DOHH2 (cell line): Measurements from ENCODE around the gene PLCD1.

ENCODE experiments used
- H3F3A ChIP-seq: fragments of 200-600 bp; sonication (generic), shearing (Covaris generic); 2 replicates; pipeline ENCODE4 v1.6.0; 2016; ENCODE audit warnings: antibody characterized with exemption, mild to moderate bottlenecking; ENCODE audit not compliant: control insufficient read depth, insufficient read depth
- H3K27ac ChIP-seq: fragments of 200-600 bp; sonication (generic); 2 replicates; pipeline ENCODE4 v1.5.1; 2014; ENCODE audit warnings: low read depth, mild to moderate bottlenecking, low read length, moderate library complexity
- H3K27me3 ChIP-seq: fragments of 200-600 bp; sonication (generic); 2 replicates; pipeline ENCODE4 v1.6.1; 2014; ENCODE audit warnings: mild to moderate bottlenecking, low read length, mixed read lengths; ENCODE audit not compliant: control insufficient read depth
- H3K36me3 ChIP-seq: fragments of 200-600 bp; sonication (generic); 2 replicates; pipeline ENCODE4 v1.6.1; 2014; ENCODE audit warnings: mild to moderate bottlenecking, low read length, moderate library complexity, mixed read lengths; ENCODE audit not compliant: control insufficient read depth
- H3K4me1 ChIP-seq: fragments of 200-600 bp; sonication (generic); 2 replicates; pipeline ENCODE4 v1.6.1; 2014; ENCODE audit warnings: mild to moderate bottlenecking, low read length, mixed read lengths; ENCODE audit not compliant: control insufficient read depth
- H3K4me2 ChIP-seq: fragments of 200-600 bp; sonication (generic); 2 replicates; pipeline ENCODE4 v1.6.0; 2014; ENCODE audit warnings: mild to moderate bottlenecking, low read length, moderate library complexity
- H3K4me3 ChIP-seq: fragments of 200-600 bp; sonication (generic); 2 replicates; pipeline ENCODE4 v1.5.1; 2014; ENCODE audit warnings: mild to moderate bottlenecking, low read length, mixed read lengths
- H3K79me2 ChIP-seq: fragments of 200-600 bp; sonication (generic); 2 replicates; pipeline ENCODE4 v1.6.1; 2014; ENCODE audit warnings: mild to moderate bottlenecking, low read length, mixed read lengths; ENCODE audit not compliant: control insufficient read depth
- H3K9me2 ChIP-seq: fragments of 200-600 bp; sonication (generic); replicated peaks from 2 replicates; pipeline ENCODE4 v1.6.1; 2014; ENCODE audit warnings: mild to moderate bottlenecking, low read length, mixed read lengths; ENCODE audit not compliant: control insufficient read depth
- H3K9me3 ChIP-seq: fragments of 200-600 bp; sonication (generic); 2 replicates; pipeline ENCODE4 v1.6.1; 2014; ENCODE audit warnings: antibody characterized with exemption, low read length, mixed read lengths; ENCODE audit not compliant: control insufficient read depth, insufficient read depth
- H4K20me1 ChIP-seq: fragments of 200-600 bp; sonication (generic); 2 replicates; pipeline ENCODE4 v1.6.0; 2014; ENCODE audit warnings: low read depth, mild to moderate bottlenecking, antibody characterized with exemption, low read length, moderate library complexity; ENCODE audit not compliant: control insufficient read depth, insufficient read depth
- EZH2phosphoT487 ChIP-seq: fragments of 200-600 bp; sonication (generic); IDR thresholded peaks from 2 replicates; pipeline ENCODE4 v1.6.1; 2017; ENCODE audit warnings: borderline replicate concordance, mild to moderate bottlenecking, antibody characterized with exemption, low read length, moderate library complexity, mixed read lengths
- TF ChIP-seq, protein P1 (sequence below): fragments of 200-600 bp; sonication (generic); IDR thresholded peaks from one replicate; pipeline ENCODE4 v1.5.1; 2014; ENCODE audit warnings: antibody characterized with exemption, mild to moderate bottlenecking, low read depth, low read length; ENCODE audit not compliant: poor library complexity, severe bottlenecking

Gene PLCD1

DNA sequence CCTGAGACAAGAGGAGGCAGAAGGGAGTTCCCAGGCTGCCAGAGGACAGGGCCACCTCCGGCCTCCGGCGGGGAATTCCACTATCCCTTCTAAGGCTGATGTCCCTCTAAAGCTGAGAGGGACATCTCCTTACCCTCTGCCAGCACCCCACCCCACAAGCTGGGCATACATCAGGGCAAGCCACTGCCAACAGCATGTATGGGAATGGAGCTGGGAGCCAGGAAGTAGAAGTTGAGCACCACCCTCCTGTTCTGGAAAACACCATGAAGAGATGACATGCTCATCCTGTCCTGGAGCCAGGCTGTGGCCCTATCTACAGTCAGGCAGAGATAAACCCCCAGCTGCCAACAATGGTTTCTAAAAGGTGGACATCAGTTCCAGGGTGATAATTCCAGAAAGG, 7.1 kb downstream of the PLCD1 start:
- H4K20me1 ChIP-seq = no peaks in the 10 kb centered on the region
- no peak overlapping the region for H3K4me3 ChIP-seq
- H3K4me2 ChIP-seq = no peak overlapping the region
- no peaks in the 10 kb centered on the region for H3F3A ChIP-seq
- H3K27ac ChIP-seq = no peak overlapping the region
- peaks cover 17% of the 10 kb centered on the region for H3K4me1 ChIP-seq
- no peak for TF ChIP-seq EZH2phosphoT487
- TF ChIP-seq, protein P1, sequence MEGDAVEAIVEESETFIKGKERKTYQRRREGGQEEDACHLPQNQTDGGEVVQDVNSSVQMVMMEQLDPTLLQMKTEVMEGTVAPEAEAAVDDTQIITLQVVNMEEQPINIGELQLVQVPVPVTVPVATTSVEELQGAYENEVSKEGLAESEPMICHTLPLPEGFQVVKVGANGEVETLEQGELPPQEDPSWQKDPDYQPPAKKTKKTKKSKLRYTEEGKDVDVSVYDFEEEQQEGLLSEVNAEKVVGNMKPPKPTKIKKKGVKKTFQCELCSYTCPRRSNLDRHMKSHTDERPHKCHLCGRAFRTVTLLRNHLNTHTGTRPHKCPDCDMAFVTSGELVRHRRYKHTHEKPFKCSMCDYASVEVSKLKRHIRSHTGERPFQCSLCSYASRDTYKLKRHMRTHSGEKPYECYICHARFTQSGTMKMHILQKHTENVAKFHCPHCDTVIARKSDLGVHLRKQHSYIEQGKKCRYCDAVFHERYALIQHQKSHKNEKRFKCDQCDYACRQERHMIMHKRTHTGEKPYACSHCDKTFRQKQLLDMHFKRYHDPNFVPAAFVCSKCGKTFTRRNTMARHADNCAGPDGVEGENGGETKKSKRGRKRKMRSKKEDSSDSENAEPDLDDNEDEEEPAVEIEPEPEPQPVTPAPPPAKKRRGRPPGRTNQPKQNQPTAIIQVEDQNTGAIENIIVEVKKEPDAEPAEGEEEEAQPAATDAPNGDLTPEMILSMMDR = no peak
- 0 out of 2 replicates have a peak, but pooled peaks cover 3% of the 10 kb centered on the region for H3K27me3 ChIP-seq
- no peaks in the 10 kb centered on the region for H3K9me2 ChIP-seq
- no peaks in the 10 kb centered on the region for H3K36me3 ChIP-seq
- no peaks in the 10 kb centered on the region for H3K9me3 ChIP-seq
- no peaks in the 10 kb centered on the region for H3K79me2 ChIP-seq

DNA sequence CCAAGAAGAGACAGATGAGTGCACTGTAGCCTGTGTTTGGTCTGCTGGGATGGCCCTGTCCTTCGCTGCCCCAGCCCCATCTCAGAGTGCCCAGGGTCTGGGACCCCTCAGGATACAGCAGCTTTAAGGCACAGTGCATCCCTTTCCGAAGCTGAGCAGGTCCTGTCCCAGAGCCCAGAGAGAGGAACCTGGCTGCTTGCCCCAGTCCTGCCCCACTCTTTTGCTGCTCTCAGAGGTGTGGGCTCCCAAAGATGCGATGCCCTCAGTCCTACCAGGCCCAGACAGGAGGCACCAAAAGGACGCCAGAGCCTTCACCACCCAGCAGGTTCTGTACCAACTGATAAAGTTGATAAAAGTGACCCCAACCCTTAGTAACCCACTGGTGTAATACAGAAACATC, 8.2 kb downstream of the PLCD1 start:
- no peak overlapping the region for H3K27ac ChIP-seq
- H3K9me3 ChIP-seq = no peaks in the 10 kb centered on the region
- peaks cover 17% of the 10 kb centered on the region for H3K4me1 ChIP-seq
- H3K36me3 ChIP-seq = no peaks in the 10 kb centered on the region
- no peaks in the 10 kb centered on the region for H3K9me2 ChIP-seq
- no peaks in the 10 kb centered on the region for H3K79me2 ChIP-seq
- H3F3A ChIP-seq = no peaks in the 10 kb centered on the region
- no peaks in the 10 kb centered on the region for H4K20me1 ChIP-seq
- no peak overlapping the region for H3K4me2 ChIP-seq
- no peak for TF ChIP-seq EZH2phosphoT487
- TF ChIP-seq, protein P1 = no peak
- no peak overlapping the region for H3K4me3 ChIP-seq
- no peaks in the 10 kb centered on the region for H3K27me3 ChIP-seq

DNA sequence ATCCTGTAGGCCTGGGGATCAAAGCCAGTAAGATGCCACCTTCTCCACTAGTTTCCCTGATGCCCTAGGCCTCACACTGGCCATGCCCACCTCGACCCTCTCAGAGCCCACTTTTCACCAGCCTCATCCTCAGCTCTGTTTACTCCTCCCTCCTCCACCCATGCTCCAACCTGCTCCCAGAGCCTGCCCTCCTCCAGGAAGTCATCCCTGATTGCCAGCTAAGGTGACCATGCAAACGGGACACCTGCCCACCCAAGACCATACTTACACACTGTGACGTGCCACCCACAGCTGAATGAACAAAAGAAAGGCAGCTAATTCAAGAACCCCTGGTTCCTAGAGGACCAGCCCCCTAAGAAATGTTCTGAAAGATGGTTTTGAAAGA, 9.1 kb downstream of the PLCD1 start:
- no peaks in the 10 kb centered on the region for H3K9me2 ChIP-seq
- TF ChIP-seq EZH2phosphoT487 = no peak
- TF ChIP-seq, protein P1 = no peak
- peaks cover 12% of the 10 kb centered on the region for H3K4me1 ChIP-seq

More for the DNA sequence above, 9.1 kb downstream of the PLCD1 start:
- no peak overlapping the region for H3K27ac ChIP-seq
- H4K20me1 ChIP-seq = no peaks in the 10 kb centered on the region
- H3K4me3 ChIP-seq = no peak overlapping the region
- H3K36me3 ChIP-seq = no peaks in the 10 kb centered on the region
- H3K9me3 ChIP-seq = no peaks in the 10 kb centered on the region
- H3K4me2 ChIP-seq = no peak overlapping the region
- no peaks in the 10 kb centered on the region for H3K79me2 ChIP-seq
- no peaks in the 10 kb centered on the region for H3F3A ChIP-seq
- no peaks in the 10 kb centered on the region for H3K27me3 ChIP-seq
